Activated T-cell treated with anti-CD3 and anti-CD28 coated beads for 4 hours (primary cell): ENCODE results near the gene BICDL1.

ENCODE experiments used
- DNase-seq: peaks from one replicate; pipeline ENCODE4 v3.0.0-alpha.2; 2020

The BICDL1 gene

GRCh38 chr12:120055231-120056000, 66.4 kb downstream of the BICDL1 start:
- DNase-seq: no peak

GRCh38 chr12:120056739-120057138, 67.7 kb downstream of the BICDL1 start:
- no peak for DNase-seq

- no peak for DNase-seq
Measured at GRCh38 chr12:120060196-120060595, 71.2 kb downstream of the BICDL1 start.

- no peak for DNase-seq
Measured at GRCh38 chr12:120060717-120061116, 71.7 kb downstream of the BICDL1 start.

GRCh38 chr12:120061575-120062214, 72.7 kb downstream of the BICDL1 start:
- DNase-seq: no peak

- no peak for DNase-seq
Measured at GRCh38 chr12:120062976-120063579, 74.0 kb downstream of the BICDL1 start.

- no peak for DNase-seq
Measured at GRCh38 chr12:120064054-120064940, 75.3 kb downstream of the BICDL1 start.

GRCh38 chr12:120065472-120065871, 76.4 kb downstream of the BICDL1 start:
- DNase-seq: no peak

GRCh38 chr12:120066341-120066740, 77.3 kb downstream of the BICDL1 start:
- DNase-seq: no peak

- no peak for DNase-seq
Measured at GRCh38 chr12:120067084-120067869, 78.2 kb downstream of the BICDL1 start.

GRCh38 chr12:120067901-120068300, 78.9 kb downstream of the BICDL1 start:
- no peak for DNase-seq

- DNase-seq: no peak
Measured at GRCh38 chr12:120069278-120069677, 80.2 kb downstream of the BICDL1 start.

GRCh38 chr12:120071493-120072020, 82.5 kb downstream of the BICDL1 start:
- DNase-seq: no peak

GRCh38 chr12:120072472-120073249, 83.6 kb downstream of the BICDL1 start:
- no peak for DNase-seq

- no peak for DNase-seq
Measured at GRCh38 chr12:120075034-120075616, 86.1 kb downstream of the BICDL1 start.

- DNase-seq: no peak
Measured at GRCh38 chr12:120076651-120077050, 87.6 kb downstream of the BICDL1 start.

- no peak for DNase-seq
Measured at GRCh38 chr12:120077260-120077659, 88.2 kb downstream of the BICDL1 start.

GRCh38 chr12:120078868-120079267, 89.8 kb downstream of the BICDL1 start:
- no peak for DNase-seq

- no peak for DNase-seq
Measured at GRCh38 chr12:120079411-120080400, 90.7 kb downstream of the BICDL1 start.
